GM12878 (cell line): ENCODE data around the gene PLCXD1. TPM values are rescaled to one million over a fixed set of nuclear protein-coding genes. Genes with fewer than 3 reads are reported as not detected.

Experiments used
- ATAC-seq: fragments of 200-7000 bp; cut with Tn5 transposase; 3 replicates; pipeline ENCODE4 v1.9.1; 2020; ENCODE audit warnings: mild to moderate bottlenecking, moderate library complexity
- BruUV-seq: library from RNA; stranded (reverse); fragments of 400-500 nt; replicated peaks from 2 replicates; lab custom pipeline; 2021; lab: Mats Ljungman, UMichigan
- CTCF ChIA-PET: fragments of 300-600 bp; sonication (Branson Sonifier 250); formaldehyde crosslinking; extraction: SDS; loops from one replicate; lab custom pipeline; 2021; ENCODE audit warnings: inconsistent platforms; lab: Yijun Ruan, JAX
- POLR2A ChIA-PET: fragments of 350-600 bp; formaldehyde crosslinking; extraction: SDS; loops from one replicate; lab custom pipeline; 2021; ENCODE audit warnings: inconsistent platforms; lab: Charles Lee
- RAD21 ChIA-PET: fragments of 300-600 bp; sonication (Branson Sonifier 250); formaldehyde crosslinking; loops from one replicate; lab custom pipeline; 2023; ENCODE audit warnings: antibody characterized with exemption; ENCODE audit not compliant: unreplicated experiment; lab: Charles Lee
- SMC1A ChIA-PET: fragments of 300-600 bp; sonication (Branson Sonifier 250); formaldehyde crosslinking; loops from one replicate; lab custom pipeline; 2023; ENCODE audit not compliant: unreplicated experiment, uncharacterized antibody; lab: Charles Lee
- DNase-seq: peaks from one replicate; pipeline ENCODE4 v3.0.0-alpha.2; 2011; ENCODE audit warnings: low read depth, low spot score
- FAIRE-seq: peaks from 3 replicates; lab custom pipeline; 2011; peaks lifted over from hg19 to GRCh38; lab: Jason Lieb, UNC
- H2AFZ ChIP-seq: 2 replicates; pipeline ENCODE4 v1.6.0; 2011; ENCODE audit warnings: low read depth, low read length, control low read depth; ENCODE audit not compliant: control insufficient read depth
- H3K27ac ChIP-seq: 2 replicates; pipeline ENCODE4 v1.5.1; 2011; ENCODE audit warnings: control low read depth; ENCODE audit not compliant: control insufficient read depth, insufficient read depth
- H3K27me3 ChIP-seq, 2 experiments: replicated peaks in 1 of 2; 2 replicates each; pipeline versions ENCODE4 v1.6.0 to v1.6.1; 2011; ENCODE audit warnings: low read length in 1 of 2; ENCODE audit not compliant: control insufficient read depth in 2 of 2, insufficient read depth in 2 of 2
- H3K36me3 ChIP-seq, 2 experiments: 2 replicates each; pipeline ENCODE4 v1.5.1; 2011; ENCODE audit warnings: low read length in 1 of 2; ENCODE audit not compliant: control insufficient read depth in 2 of 2, insufficient read depth in 2 of 2
- H3K4me1 ChIP-seq: 2 replicates; pipeline ENCODE4 v1.6.1; 2011; ENCODE audit warnings: mild to moderate bottlenecking, low read length, moderate library complexity, mixed read lengths; ENCODE audit not compliant: control insufficient read depth, insufficient read depth
- H3K4me2 ChIP-seq: 2 replicates; pipeline ENCODE4 v1.6.0; 2011; ENCODE audit warnings: control low read depth; ENCODE audit not compliant: control insufficient read depth, insufficient read depth
- H3K4me3 ChIP-seq: fragments of 200-600 bp; sonication (generic); 2 replicates; pipeline ENCODE4 v1.5.1; 2016
- H3K79me2 ChIP-seq: 2 replicates; pipeline ENCODE4 v1.6.0; 2011; ENCODE audit warnings: low read length; ENCODE audit not compliant: control insufficient read depth, insufficient read depth
- H3K9ac ChIP-seq: 2 replicates; pipeline ENCODE4 v1.8.0; 2011; ENCODE audit warnings: low read length, control low read depth, mixed read lengths; ENCODE audit not compliant: control insufficient read depth, insufficient read depth
- H3K9me3 ChIP-seq: replicated peaks from 3 replicates; pipeline ENCODE4 v1.5.1; 2011; ENCODE audit warnings: mild to moderate bottlenecking, low read length; ENCODE audit not compliant: control insufficient read depth, insufficient read depth
- H4K20me1 ChIP-seq: 2 replicates; pipeline ENCODE4 v1.6.0; 2011; ENCODE audit not compliant: control insufficient read depth, insufficient read depth
- ATF2 ChIP-seq: IDR thresholded peaks from 2 replicates; pipeline ENCODE4 v1.6.1; 2012; ENCODE audit warnings: low read length, inconsistent platforms
- EP300 ChIP-seq, 2 experiments: fragments of 150-350 bp in 1 of 2; IDR thresholded peaks; 2 replicates each; pipeline ENCODE4 v1.6.1; 2011 to 2012; ENCODE audit warnings: low read depth in 2 of 2, low read length in 2 of 2, borderline replicate concordance in 1 of 2, improper control_type of control experiment in 1 of 2, inconsistent platforms in 1 of 2; ENCODE audit not compliant: control insufficient read depth in 1 of 2
- IKZF2 ChIP-seq, 2 experiments: fragments of 450-650 bp; IDR thresholded peaks; 2 replicates each; pipeline ENCODE4 v1.6.1; 2017; ENCODE audit warnings: mild to moderate bottlenecking in 2 of 2, moderate library complexity in 2 of 2
- KAT2A ChIP-seq: conservative IDR thresholded peaks from 2 replicates; pipeline ENCODE4 v1.6.1; 2011; ENCODE audit warnings: low read depth, low read length; ENCODE audit not compliant: control insufficient read depth
- LARP7 ChIP-seq: fragments of 450-650 bp; IDR thresholded peaks from 2 replicates; pipeline ENCODE4 v1.6.1; 2017; ENCODE audit warnings: mild to moderate bottlenecking
- NKRF ChIP-seq: fragments of 450-650 bp; conservative IDR thresholded peaks from 2 replicates; pipeline ENCODE4 v1.6.1; 2017; ENCODE audit warnings: mild to moderate bottlenecking, moderate library complexity
- PKNOX1 ChIP-seq: fragments of 450-650 bp; IDR thresholded peaks from 2 replicates; pipeline ENCODE4 v1.6.1; 2016; ENCODE audit warnings: mild to moderate bottlenecking
- REST ChIP-seq: IDR thresholded peaks from 2 replicates; pipeline ENCODE4 v1.6.1; 2012; ENCODE audit warnings: mild to moderate bottlenecking, low read depth, low read length
- SPI1 ChIP-seq: IDR thresholded peaks from 2 replicates; pipeline ENCODE4 v1.6.1; 2011; ENCODE audit warnings: low read depth, mild to moderate bottlenecking, low read length, moderate library complexity, borderline replicate concordance; ENCODE audit not compliant: insufficient read depth
- SRF ChIP-seq, 2 experiments: IDR thresholded peaks; 2 replicates each; pipeline ENCODE4 v1.6.1; 2011; ENCODE audit warnings: low read depth in 2 of 2, low read length in 2 of 2, mild to moderate bottlenecking in 1 of 2, moderate library complexity in 1 of 2
- STAT1 ChIP-seq: fragments of 450-650 bp; conservative IDR thresholded peaks from 2 replicates; pipeline ENCODE4 v1.6.1; 2014; ENCODE audit warnings: antibody characterized with exemption, mild to moderate bottlenecking
- TBL1XR1 ChIP-seq: IDR thresholded peaks from 2 replicates; pipeline ENCODE4 v1.6.1; 2012; ENCODE audit warnings: low read depth, low read length, improper control_type of control experiment
- TCF3 ChIP-seq: IDR thresholded peaks from 2 replicates; pipeline ENCODE4 v1.6.1; 2012; ENCODE audit warnings: low read depth, mild to moderate bottlenecking, low read length, borderline replicate concordance; ENCODE audit not compliant: insufficient read depth
- WGBS: methylation state at CpG from one replicate; pipeline ENCODE4 v1.1.6; 2016; ENCODE audit warnings: low lambda C conversion rate; ENCODE audit not compliant: insufficient replicate concordance, insufficient coverage; ENCODE audit errors: missing lambda C conversion rate; 5-methylcytosine and 5-hydroxymethylcytosine counted together
- in situ Hi-C: fragments of 300-500 bp; cut with MboI; formaldehyde crosslinking; loops from 9 replicates; pipeline ENCODE4 v1.14.3; 2018; ENCODE audit warnings: mixed read lengths
- intact Hi-C: fragments of 100-400 bp; cut with micrococcal nuclease; formaldehyde crosslinking; loops from one replicate; pipeline ENCODE4 v1.14.2; 2022; ENCODE audit not compliant: unreplicated experiment
- polyA plus RNA-seq, 11 experiments: library from polyadenylated mRNA; depleted of rRNA in 4 of 11; unstranded in 6 of 11; stranded (reverse) in 5 of 11; fragments of >200 nt; fragmentation: Nextera tagmentation in 4 of 11; fragmentation: Illumina TruSeq in 1 of 11; extraction: Ambion mirVana in 4 of 11; extraction: Trizol in 1 of 11; gene quantifications; 1 replicate in 1 of 11; 2 replicates in 10 of 11; pipeline versions ENCODE4 v1.2.1 to v1.2.3, GENCODE V29; 2011 to 2016; ENCODE audit warnings: inconsistent platforms in 2 of 11, missing spikeins in 2 of 11, low read depth in 1 of 11
- total RNA-seq, 4 experiments: library from RNA; depleted of rRNA in 3 of 4; stranded (reverse); fragments of >200 nt in 3 of 4; fragmentation: Illumina TruSeq in 1 of 4; extraction: Trizol in 1 of 4; gene quantifications; 2 replicates each; pipeline versions ENCODE4 v1.2.1 to v1.2.3, GENCODE V29; 2013 to 2021

Gene PLCXD1
- total and polyA plus RNA-seq, 10 of the 15 experiments (the other 5 are each of a cell fraction or from before 2014, with no cell fraction given): 2.4 to 49.7 (median 18.0) TPM

- no peak for TF ChIP-seq SRF (IDR thresholded peaks at IDR 0.05; ENCODE audit: low read depth in 2 of 2, low read length in 2 of 2)
- TF ChIP-seq IKZF2 (IDR thresholded peaks at IDR 0.05): peak in 1 of 2 experiments; percentile 28; a peak in 3 of 4 replicates
- TF ChIP-seq TCF3: no peak
- TF ChIP-seq KAT2A: no peak
- no peak for TF ChIP-seq REST
- TF ChIP-seq, all 136 proteins: peak for 7
These were observed 5.1 kb upstream of the PLCXD1 start (continued) for GRCh38 chrX:275967-276580.

GRCh38 chrX:276581-277201 is 4.5 kb upstream of the PLCXD1 start:
- Histone ChIP-seq H3K36me3 (no peaks in the 10 kb centered on the region; a peak in 1 of 4 replicates), H3K4me2 (peak overlapping the region; percentile 49), H3K9ac (no peak overlapping the region; the same call in none of the 2 replicates), H2AFZ (peak overlapping the region; percentile 28), H3K9me3 (no peaks in the 10 kb centered on the region), H4K20me1 (no peaks in the 10 kb centered on the region), H3K27ac (no peak overlapping the region), H3K27me3 (no peaks in the 10 kb centered on the region), H3K79me2 (no peaks in the 10 kb centered on the region), H3K4me3 (peak overlapping the region; percentile 69), H3K4me1 (peaks cover 4% of the 10 kb centered on the region)
- RAD21 ChIA-PET: no interaction called here
- in situ Hi-C loops: no loop called here
- ATAC-seq: peak; percentile 65
- DNase-seq: no peak
- no TSS peak for BruUV-seq
- intact Hi-C loops: no loop called here
- WGBS: 11% methylated on average over 42 of the region's 49 CpGs
- POLR2A ChIA-PET: no interaction called here
- CTCF ChIA-PET: no interaction called here
- SMC1A ChIA-PET: no interaction called here
- FAIRE-seq: no peak
- TF ChIP-seq STAT1 (no peak), LARP7 (peak; percentile 26; the same call in 1 of the 2 replicates), TBL1XR1 (no peak), EP300 (IDR thresholded peaks at IDR 0.05; ENCODE audit: borderline replicate concordance in 1 of 2, control insufficient read depth in 1 of 2, low read depth in 2 of 2, low read length in 2 of 2) (no peak), SPI1 (no peak), PKNOX1 (peak; percentile 50; the same call in 1 of the 2 replicates), NKRF (0 out of 2 replicates have a peak, but pooled peaks have one; percentile 31), ATF2 (no peak)
